ENCODE data around the gene SH2D6. TPM values are rescaled to one million over a fixed set of nuclear protein-coding genes. Genes with fewer than 3 reads are reported as not detected.
"Not testable (repeated sequence)": the region's sequence is repeated elsewhere in the genome, so short reads cannot be mapped to it uniquely, and the experiment has no call there.

The SH2D6 gene
- polyA plus RNA-seq, 2 of the 4 experiments (the other 2 are of a cell fraction): 1.4 to 1.8 TPM

DNA sequence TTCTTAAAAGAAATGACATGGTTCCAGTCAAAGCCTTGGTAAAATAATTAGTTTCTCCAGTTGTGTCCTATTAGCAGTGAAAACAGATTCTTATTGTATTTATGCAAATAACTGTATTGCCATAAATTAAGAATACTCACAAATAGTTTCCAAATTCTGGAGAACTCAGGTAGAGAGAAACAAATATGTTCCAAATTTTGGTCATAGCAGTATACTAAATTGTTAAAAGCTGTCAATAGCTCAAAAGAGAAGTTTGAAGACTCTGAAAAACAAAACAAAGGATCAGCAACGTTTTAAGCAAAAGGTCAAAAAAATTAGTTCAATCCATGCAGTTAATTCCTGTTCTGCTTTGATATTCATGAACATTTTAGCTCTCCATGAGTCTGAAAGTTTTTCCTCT lies 38.5 kb upstream of the SH2D6 start:
- 48% methylated on average over 1 of the region's 1 CpG for WGBS (ENCODE audit: missing lambda C conversion rate)
- no peak overlapping the region for H3K4me3 ChIP-seq
- DNase-seq (ENCODE audit: low read depth in 1 of 2, low spot score in 1 of 2) (no peak), ATAC-seq (no peak), FAIRE-seq (no peak)
- ChIA-PET CTCF (interaction anchor here (1.0 to 1.4 kb wide), 3 partner anchors 11 to 172 kb away, joined by 3 to 5 read pairs (median 3); no protein-coding TSS in a partner anchor), POLR2A (no interaction called here)
- H3K27ac ChIP-seq: no peak overlapping the region
- H3K9me3 ChIP-seq: no peaks in the 10 kb centered on the region
- H3K4me1 ChIP-seq: no peaks in the 10 kb centered on the region
- TF ChIP-seq NPAS2 (CRISPR knock-in tag; IDR thresholded peaks at IDR 0.05; ENCODE audit: borderline replicate concordance): no peak
- TF ChIP-seq RAD21 (conservative IDR thresholded peaks at IDR 0.05 in 1 of 2, IDR thresholded peaks at IDR 0.05 in 1 of 2): no peak
- TF ChIP-seq, protein P1, sequence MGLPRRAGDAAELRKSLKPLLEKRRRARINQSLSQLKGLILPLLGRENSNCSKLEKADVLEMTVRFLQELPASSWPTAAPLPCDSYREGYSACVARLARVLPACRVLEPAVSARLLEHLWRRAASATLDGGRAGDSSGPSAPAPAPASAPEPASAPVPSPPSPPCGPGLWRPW (IDR thresholded peaks at IDR 0.05): no peak
- no peak overlapping the region for H3K4me2 ChIP-seq

GRCh38 chr2:85383151-85383550 lies 35.4 kb upstream of the SH2D6 start:
- POLR2A ChIA-PET; H3K9me3 ChIP-seq; H3K4me3 ChIP-seq; H3K27ac ChIP-seq; H3K4me2 ChIP-seq; DNase-seq (ENCODE audit: low read depth in 1 of 2, low spot score in 1 of 2); H3K4me1 ChIP-seq; FAIRE-seq; ATAC-seq: not testable (repeated sequence)
- 84% methylated on average over 5 of the region's 5 CpGs for whole genome bisulfite sequencing (ENCODE audit: missing lambda C conversion rate)
- CTCF ChIA-PET: interaction anchor here (0.6 to 3.1 kb wide), 8 partner anchors 11 to 324 kb away, joined by 3 to 15 read pairs (median 4); no protein-coding TSS in a partner anchor

- Histone ChIP-seq H3K4me3 (no peak overlapping the region), H3K4me1 (no peaks in the 10 kb centered on the region), H3K27ac (no peak overlapping the region), H3K9me3 (no peaks in the 10 kb centered on the region), H3K4me2 (no peak overlapping the region)
- FAIRE-seq: no peak
- no peak for ATAC-seq
- ChIA-PET CTCF (interaction anchor here (0.9 to 3.1 kb wide), 6 partner anchors 10 to 254 kb away, joined by 3 to 15 read pairs (median 5); no protein-coding TSS in a partner anchor), POLR2A (no interaction called here)
- 90% methylated on average over 4 of the region's 4 CpGs for WGBS (ENCODE audit: missing lambda C conversion rate)
- TF ChIP-seq JUN (IDR thresholded peaks at IDR 0.05) (no peak), GATA3 (IDR thresholded peaks at IDR 0.05; ENCODE audit: borderline replicate concordance) (no peak), CHD4 (IDR thresholded peaks at IDR 0.05; ENCODE audit: borderline replicate concordance) (no peak), RAD21 (conservative IDR thresholded peaks at IDR 0.05 in 1 of 2, IDR thresholded peaks at IDR 0.05 in 1 of 2) (no peak), HOXB5 (CRISPR knock-in tag; IDR thresholded peaks at IDR 0.05) (no peak), ZSCAN20 (CRISPR knock-in tag; IDR thresholded peaks at IDR 0.05) (no peak), CHD2 (IDR thresholded peaks at IDR 0.05; ENCODE audit: low read length, partially characterized antibody) (no peak), USF2 (IDR thresholded peaks at IDR 0.05) (no peak), FOSL2 (IDR thresholded peaks at IDR 0.05) (no peak), FOSL2 (CRISPR knock-in tag; IDR thresholded peaks at IDR 0.05) (no peak), CTCF (IDR thresholded peaks at IDR 0.05) (no peak), CEBPB (IDR thresholded peaks at IDR 0.05) (no peak), HDAC2 (IDR thresholded peaks at IDR 0.05) (no peak)
- TF ChIP-seq, protein P2, sequence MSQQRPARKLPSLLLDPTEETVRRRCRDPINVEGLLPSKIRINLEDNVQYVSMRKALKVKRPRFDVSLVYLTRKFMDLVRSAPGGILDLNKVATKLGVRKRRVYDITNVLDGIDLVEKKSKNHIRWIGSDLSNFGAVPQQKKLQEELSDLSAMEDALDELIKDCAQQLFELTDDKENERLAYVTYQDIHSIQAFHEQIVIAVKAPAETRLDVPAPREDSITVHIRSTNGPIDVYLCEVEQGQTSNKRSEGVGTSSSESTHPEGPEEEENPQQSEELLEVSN (IDR thresholded peaks at IDR 0.05; ENCODE audit: borderline replicate concordance, low read depth): no peak
- DNase-seq (ENCODE audit: low read depth in 1 of 2, low spot score in 1 of 2): no peak
Observed at GRCh38 chr2:85383850-85384249, 34.7 kb upstream of the SH2D6 start.

GRCh38 chr2:85385746-85386145 lies 32.8 kb upstream of the SH2D6 start:
- ChIA-PET POLR2A (no interaction called here), CTCF (interaction anchor here (0.6 to 3.1 kb wide), 5 partner anchors 166 to 428 kb away, joined by 3 to 15 read pairs (median 3); no protein-coding TSS in a partner anchor)
- TF ChIP-seq POLR2A (IDR thresholded peaks at IDR 0.05; ENCODE audit: low read length): no peak
- TF ChIP-seq ZFP36 (IDR thresholded peaks at IDR 0.05; ENCODE audit: borderline replicate concordance, partially characterized antibody): no peak
- no peak for TF ChIP-seq ZSCAN20 (CRISPR knock-in tag; IDR thresholded peaks at IDR 0.05)
- no peak for TF ChIP-seq RNF2 (IDR thresholded peaks at IDR 0.05; ENCODE audit: borderline replicate concordance, low read depth)
- TF ChIP-seq CHD4 (IDR thresholded peaks at IDR 0.05; ENCODE audit: borderline replicate concordance): no peak
- no peak for TF ChIP-seq CEBPB (IDR thresholded peaks at IDR 0.05)
- Histone ChIP-seq H3K4me3 (no peak overlapping the region), H3K4me2 (no peak overlapping the region), H3K4me1 (no peaks in the 10 kb centered on the region), H3K9me3 (no peaks in the 10 kb centered on the region), H3K27ac (no peak overlapping the region)
- FAIRE-seq (no peak), ATAC-seq (no peak), DNase-seq (ENCODE audit: low read depth in 1 of 2, low spot score in 1 of 2) (no peak)
- whole genome bisulfite sequencing (ENCODE audit: missing lambda C conversion rate): 81% methylated on average over 2 of the region's 2 CpGs
